Activated CD4-positive, CD25-positive, alpha-beta regulatory T cell treated with anti-CD3 and anti-CD28 coated beads, Interleukin-2, amount 50 U/mL, for 24 hours (primary cell): ENCODE results near the gene GRIA2.

ENCODE experiments used
- ATAC-seq, 2 donors: fragments of 150-1000 bp; cut with Tn5 transposase; one replicate each; pipeline ENCODE4 v1.10.0; 2021; ENCODE audit warnings: mild to moderate bottlenecking in 1 of 2, moderate library complexity in 1 of 2

GRIA2 gene

DNA sequence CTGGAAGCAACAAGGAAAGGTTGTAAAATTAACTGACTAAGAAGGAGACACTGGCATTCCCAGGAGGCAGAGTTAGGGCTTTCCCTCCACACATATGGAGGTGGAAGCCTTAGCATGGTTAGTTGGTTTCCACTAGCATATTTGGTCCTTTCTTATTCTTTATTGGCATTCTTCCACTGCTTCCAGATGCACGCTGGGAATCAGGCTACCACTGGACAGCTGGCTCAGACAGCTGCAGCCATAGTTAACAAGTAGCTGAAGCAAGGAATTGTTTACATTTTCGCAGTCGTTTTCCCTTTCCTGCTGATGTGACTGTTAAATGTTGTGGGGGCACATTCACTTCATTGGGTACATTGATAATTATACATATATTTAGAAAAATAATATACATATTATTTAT, 169.2 kb downstream of the GRIA2 start:
- ATAC-seq, result no peak

GRCh38 chr4:157405070-157405469, 184.5 kb downstream of the GRIA2 start:
- no peak for ATAC-seq
